Body of pancreas (tissue), 4 donors: Measurements from ENCODE around the gene MAD1L1. TPM values are rescaled to one million over a fixed set of nuclear protein-coding genes. Genes with fewer than 3 reads are reported as not detected.

Experiments used
- ATAC-seq: fragments of 150-250 bp; one replicate; pipeline ENCODE4 v1.9.1; 2016
- DNase-seq, 4 donors: peaks; one replicate each; pipeline ENCODE4 v3.0.0-alpha.2; 2019
- H3K27ac ChIP-seq, 4 donors: fragments of 200-600 bp; sonication (generic); 1 replicate in 3 of 4; 2 replicates in 1 of 4; pipeline versions ENCODE4 v1.5.1 to v1.6.1; 2016 to 2019; ENCODE audit warnings: mild to moderate bottlenecking in 1 of 4, mixed read lengths in 1 of 4, moderate library complexity in 1 of 4
- H3K27me3 ChIP-seq, 2 donors: fragments of 200-600 bp; sonication (generic); one replicate each; pipeline ENCODE4 v1.6.0; 2016; ENCODE audit warnings: mild to moderate bottlenecking in 1 of 2
- H3K36me3 ChIP-seq, 2 donors: fragments of 200-600 bp; sonication (generic); replicated peaks in 1 of 2; 2 replicates each; pipeline ENCODE4 v1.5.1; 2016; ENCODE audit warnings: low read depth in 2 of 2; ENCODE audit not compliant: insufficient read depth in 1 of 2
- H3K4me1 ChIP-seq: fragments of 200-600 bp; sonication (generic); one replicate; pipeline ENCODE4 v1.6.0; 2016
- H3K4me3 ChIP-seq, 2 donors: fragments of 200-600 bp; sonication (generic); 1 replicate in 1 of 2; 2 replicates in 1 of 2; pipeline ENCODE4 v1.5.1; 2016 to 2019
- H3K9me3 ChIP-seq, 3 donors: fragments of 200-600 bp; sonication (generic); 1 replicate in 2 of 3; 2 replicates in 1 of 3; pipeline ENCODE4 v1.5.1; 2016
- CTCF ChIP-seq, 7 experiments: fragments of 450-650 bp in 4 of 7; fragments of 200-600 bp in 3 of 7; sonication (generic) in 3 of 7; IDR thresholded peaks; one replicate each; pipeline ENCODE4 v1.5.1; 2016 to 2019; ENCODE audit warnings: antibody characterized with exemption in 7 of 7
- POLR2A ChIP-seq, 3 donors: fragments of 450-650 bp; IDR thresholded peaks; one replicate each; pipeline ENCODE4 v1.6.1; 2016; ENCODE audit warnings: antibody characterized with exemption in 3 of 3, mild to moderate bottlenecking in 2 of 3
- WGBS, 2 donors: methylation state at CpG; one replicate each; pipeline ENCODE4 v1.1.5; 2017; 5-methylcytosine and 5-hydroxymethylcytosine counted together
- intact Hi-C: fragments of 100-400 bp; cut with DNase I; formaldehyde crosslinking; loops from one replicate; pipeline ENCODE4 v1.15.1; 2023
- total RNA-seq, 2 donors: library from RNA; depleted of rRNA; stranded (reverse); fragments of >200 nt; gene quantifications; one replicate each; pipeline ENCODE4 v1.1.0, GENCODE V29; 2016

The MAD1L1 gene
- total RNA-seq, 2 donors from 2014 or later = 14.0 to 66.9 TPM

GRCh38 chr7:2253525-2254244, 20.9 kb upstream of the MAD1L1 start:
- 90 to 92% methylated on average over 5 to 19 of the region's 32 CpGs for WGBS, 2 donors
- H3K36me3 ChIP-seq = peaks cover 0 to 3% of the 10 kb centered on the region in 2 donors
- intact Hi-C loops = no loop called here
- no peaks in the 10 kb centered on the region for H3K9me3 ChIP-seq
- TF ChIP-seq CTCF (IDR thresholded peaks at IDR 0.05) = no peak
- TF ChIP-seq POLR2A (IDR thresholded peaks at IDR 0.05) = no peak
- no peak overlapping the region for H3K27ac ChIP-seq
- no peak for ATAC-seq
- H3K27me3 ChIP-seq = no peaks in the 10 kb centered on the region
- no peak for DNase-seq
- H3K4me1 ChIP-seq = no peaks in the 10 kb centered on the region
- H3K4me3 ChIP-seq = no peak overlapping the region

DNA sequence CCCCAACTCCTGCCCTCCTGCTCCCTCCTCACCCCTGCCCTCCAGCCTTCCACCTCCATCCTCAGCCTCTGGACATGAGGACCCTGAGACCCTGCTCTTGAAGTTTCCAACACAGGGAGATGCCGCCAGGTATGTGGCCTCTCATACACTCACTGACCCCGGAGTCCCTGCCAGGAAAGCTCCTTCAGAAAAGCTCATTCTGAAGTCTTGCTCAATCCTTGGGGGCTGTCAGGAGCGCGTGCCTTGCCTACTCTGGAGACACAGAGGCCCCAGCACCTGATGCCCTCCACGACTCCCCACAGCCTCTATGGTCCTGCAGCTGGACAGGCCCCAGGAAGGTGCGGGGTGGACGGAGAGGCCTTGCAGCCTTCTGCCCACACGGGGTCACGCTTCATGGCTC, 20.3 kb upstream of the MAD1L1 start:
- DNase-seq (no peak), ATAC-seq (no peak)
- Histone ChIP-seq H3K4me3 (no peak overlapping the region), H3K27me3 (no peaks in the 10 kb centered on the region), H3K9me3 (no peaks in the 10 kb centered on the region), H3K27ac (no peak overlapping the region), H3K36me3 (peaks cover 0 to 3% of the 10 kb centered on the region in 2 donors), H3K4me1 (no peaks in the 10 kb centered on the region)
- 92 to 100% methylated on average over 1 to 9 of the region's 9 CpGs for WGBS, 2 donors
- TF ChIP-seq CTCF (IDR thresholded peaks at IDR 0.05) (no peak), POLR2A (IDR thresholded peaks at IDR 0.05) (no peak)
- intact Hi-C loops = no loop called here

- Histone ChIP-seq H3K27me3 (no peaks in the 10 kb centered on the region), H3K27ac (no peak overlapping the region), H3K4me1 (no peaks in the 10 kb centered on the region), H3K4me3 (no peak overlapping the region), H3K36me3 (peaks cover 0 to 3% of the 10 kb centered on the region in 2 donors), H3K9me3 (no peaks in the 10 kb centered on the region)
- intact Hi-C loops = no loop called here
- WGBS, 2 donors = 87 to 90% methylated on average over 14 to 20 of the region's 24 CpGs
- no peak for DNase-seq
- TF ChIP-seq POLR2A (IDR thresholded peaks at IDR 0.05) (no peak), CTCF (IDR thresholded peaks at IDR 0.05) (no peak)
- ATAC-seq = no peak
These were observed 19.4 kb upstream of the MAD1L1 start for GRCh38 chr7:2251841-2252771.

DNA sequence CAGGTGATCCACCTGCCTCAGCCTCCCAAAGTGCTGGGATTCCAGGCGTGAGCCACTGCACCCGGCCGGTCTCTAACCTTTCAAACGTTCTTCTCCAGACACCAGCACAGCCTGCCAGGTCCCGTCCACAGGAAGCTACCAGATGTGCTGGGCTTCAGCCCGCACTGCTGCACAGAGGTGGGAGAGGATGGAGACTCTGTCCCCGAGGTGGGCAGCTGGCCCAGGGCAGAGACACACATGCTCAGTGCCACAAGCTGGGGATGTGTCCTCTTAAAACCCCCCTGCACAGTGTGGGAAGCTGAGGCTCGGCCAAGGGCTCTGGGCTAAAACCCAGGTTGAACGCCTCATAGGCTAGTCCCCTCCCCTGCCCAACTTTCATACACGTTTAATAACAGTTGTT, 18.6 kb upstream of the MAD1L1 start:
- ATAC-seq = no peak
- intact Hi-C loops = no loop called here
- Histone ChIP-seq H3K36me3 (no peaks in the 10 kb centered on the region), H3K27ac (no peak overlapping the region), H3K4me3 (no peak overlapping the region), H3K27me3 (no peaks in the 10 kb centered on the region), H3K4me1 (no peaks in the 10 kb centered on the region), H3K9me3 (no peaks in the 10 kb centered on the region)
- TF ChIP-seq CTCF (IDR thresholded peaks at IDR 0.05) = no peak
- TF ChIP-seq POLR2A (IDR thresholded peaks at IDR 0.05) = no peak
- 0 to 79% methylated on average over 1 to 10 of the region's 10 CpGs for WGBS, 2 donors
- DNase-seq = no peak
